ENCODE measurements around the gene ZNF426. TPM values are rescaled to one million over a fixed set of nuclear protein-coding genes. Genes with fewer than 3 reads are reported as not detected.

ZNF426 gene
- total and polyA plus RNA-seq, 2 donors (not counting 1 experiment from before 2014, with no cell fraction given) = 2.7 to 22.3 TPM

DNA sequence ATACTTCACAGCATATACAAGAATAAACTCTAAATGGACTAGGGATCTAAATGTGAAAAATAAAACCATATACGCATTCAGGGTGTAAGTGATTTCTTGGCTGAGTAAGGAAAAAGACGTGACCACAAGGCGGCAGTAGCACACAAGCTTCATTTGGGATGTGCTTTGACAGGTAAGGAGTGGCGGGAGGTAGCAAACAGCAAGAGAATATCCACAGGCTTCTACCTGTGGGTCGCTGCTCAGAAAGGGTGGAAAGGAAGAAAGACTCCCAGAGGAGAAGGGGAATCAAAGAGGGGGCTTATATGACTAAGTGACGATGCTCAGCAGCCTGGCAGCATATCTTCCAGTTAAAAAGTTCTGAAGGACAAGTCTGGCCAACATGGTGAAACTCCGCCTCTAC lies 48.3 kb upstream of the ZNF426 start:
- peaks cover 41% of the 10 kb centered on the region for H3K79me2 ChIP-seq (ENCODE audit: control insufficient read depth, insufficient read depth, low read length)
- H3K9ac ChIP-seq (ENCODE audit: low read length) = no peak overlapping the region
- CTCF ChIA-PET = interaction anchor here (0.6 to 2.5 kb wide), 17 partner anchors 26 to 503 kb away, joined by 3 to 16 read pairs (median 4); partner anchors contain the start of gene ZNF266
- peaks cover 0 to 27% of the 10 kb centered on the region in 2 donors for H3K4me1 ChIP-seq (ENCODE audit: control insufficient read depth in 2 of 2, insufficient read depth in 2 of 2, low read length in 2 of 2)
- no peaks in the 10 kb centered on the region for H3K9me3 Mint-ChIP-seq (ENCODE audit: insufficient read depth)
- no peak overlapping the region for H3K27ac ChIP-seq (ENCODE audit: low read length in 2 of 2)
- H3K27ac Mint-ChIP-seq = no peak overlapping the region
- H3K4me2 ChIP-seq (replicated peaks; ENCODE audit: low read depth, low read length, poor library complexity, severe bottlenecking) = no peak overlapping the region
- DNase-seq (peak; percentile 80), ATAC-seq (ENCODE audit: low read depth) (peak; percentile 28)
- H3K27me3 ChIP-seq (replicated peaks in 1 of 4; ENCODE audit: control extremely low read depth in 1 of 4, control insufficient read depth in 3 of 4, insufficient read depth in 4 of 4, low read length in 3 of 4) = peaks cover 0 to 8% (median 0%) of the 10 kb centered on the region in 4 experiments
- TF ChIP-seq EZH2 (IDR thresholded peaks at IDR 0.05; ENCODE audit: borderline replicate concordance, insufficient read depth, low read depth, low read length, poor library complexity, severe bottlenecking) = no peak
- TF ChIP-seq, protein P1, sequence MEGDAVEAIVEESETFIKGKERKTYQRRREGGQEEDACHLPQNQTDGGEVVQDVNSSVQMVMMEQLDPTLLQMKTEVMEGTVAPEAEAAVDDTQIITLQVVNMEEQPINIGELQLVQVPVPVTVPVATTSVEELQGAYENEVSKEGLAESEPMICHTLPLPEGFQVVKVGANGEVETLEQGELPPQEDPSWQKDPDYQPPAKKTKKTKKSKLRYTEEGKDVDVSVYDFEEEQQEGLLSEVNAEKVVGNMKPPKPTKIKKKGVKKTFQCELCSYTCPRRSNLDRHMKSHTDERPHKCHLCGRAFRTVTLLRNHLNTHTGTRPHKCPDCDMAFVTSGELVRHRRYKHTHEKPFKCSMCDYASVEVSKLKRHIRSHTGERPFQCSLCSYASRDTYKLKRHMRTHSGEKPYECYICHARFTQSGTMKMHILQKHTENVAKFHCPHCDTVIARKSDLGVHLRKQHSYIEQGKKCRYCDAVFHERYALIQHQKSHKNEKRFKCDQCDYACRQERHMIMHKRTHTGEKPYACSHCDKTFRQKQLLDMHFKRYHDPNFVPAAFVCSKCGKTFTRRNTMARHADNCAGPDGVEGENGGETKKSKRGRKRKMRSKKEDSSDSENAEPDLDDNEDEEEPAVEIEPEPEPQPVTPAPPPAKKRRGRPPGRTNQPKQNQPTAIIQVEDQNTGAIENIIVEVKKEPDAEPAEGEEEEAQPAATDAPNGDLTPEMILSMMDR (IDR thresholded peaks at IDR 0.05) = peak; percentile 76
- intact Hi-C loops (cut with micrococcal nuclease) = loop anchor here (1.0 kb wide), 1 partner anchor 381 kb away; no protein-coding TSS in a partner anchor
- H4K20me1 ChIP-seq (ENCODE audit: control insufficient read depth, insufficient read depth, low read length, poor library complexity, severe bottlenecking) = peaks cover 4% of the 10 kb centered on the region
- POLR2A ChIA-PET = interaction anchor here (0.6 kb wide), 1 partner anchor 214 kb away, joined by 4 read pairs; no protein-coding TSS in a partner anchor
- no peaks in the 10 kb centered on the region for H3K36me3 ChIP-seq (replicated peaks in 1 of 2; ENCODE audit: control extremely low read depth in 1 of 2, control insufficient read depth in 1 of 2, extremely low read depth in 1 of 2, insufficient read depth in 2 of 2, low read length in 1 of 2)
- H3K27me3 Mint-ChIP-seq = peaks cover 12% of the 10 kb centered on the region
- H3K4me1 Mint-ChIP-seq = peaks cover 17% of the 10 kb centered on the region
- no peak overlapping the region for H3K4me3 ChIP-seq (ENCODE audit: control extremely low read depth in 1 of 5, extremely low read depth in 1 of 5, insufficient read depth in 1 of 5, low read depth in 2 of 5, low read length in 4 of 5)
- peaks cover 0 to 3% (median 0%) of the 10 kb centered on the region in 3 donors for H3K9me3 ChIP-seq (ENCODE audit: control extremely low read depth in 1 of 3, control insufficient read depth in 2 of 3, insufficient read depth in 1 of 3, low read length in 2 of 3)
- WGBS (ENCODE audit: insufficient coverage) = 20% methylated on average over 4 of the region's 7 CpGs
- H2AFZ ChIP-seq (ENCODE audit: insufficient read depth, low read depth, low read length, poor library complexity, severe bottlenecking) = no peak overlapping the region
- H3K4me3 Mint-ChIP-seq = peak overlapping the region; percentile 0
